Activated CD8-positive, alpha-beta memory T cell treated with anti-CD3 and anti-CD28 coated beads for 36 hours (primary cell): ENCODE measurements around the gene PKLR. TPM values are rescaled to one million over a fixed set of nuclear protein-coding genes. Genes with fewer than 3 reads are reported as not detected.
"Not testable (repeated sequence)": the region's sequence is repeated elsewhere in the genome, so short reads cannot be mapped to it uniquely, and the experiment has no call there.

Source experiments
- CTCF ChIA-PET: fragments of 350-600 bp; sonication (Branson Sonifier 250); formaldehyde crosslinking; loops from one replicate; lab custom pipeline; 2021; ENCODE audit warnings: antibody characterized with exemption; lab: Charles Lee
- POLR2A ChIA-PET: fragments of 350-600 bp; sonication (Branson Sonifier 250); formaldehyde crosslinking; loops from one replicate; lab custom pipeline; 2021; ENCODE audit warnings: antibody characterized with exemption; lab: Charles Lee
- total RNA-seq, 2 experiments: library from RNA; stranded (reverse); gene quantifications; one replicate each; pipeline ENCODE4 v1.2.3, GENCODE V29; 2021

The PKLR gene
- total RNA-seq, 2 experiments from 2014 or later = not detected

GRCh38 chr1:155297384-155297783 lies 3.9 kb downstream of the PKLR start:
- CTCF ChIA-PET = interaction anchor here (1.5 kb wide), 1 partner anchor 47 kb away, joined by 5 read pairs; no protein-coding TSS in a partner anchor

GRCh38 chr1:155296661-155297060 lies 4.6 kb downstream of the PKLR start:
- ChIA-PET POLR2A (no interaction called here), CTCF (interaction anchor here (1.5 kb wide), 1 partner anchor 46 kb away, joined by 5 read pairs; no protein-coding TSS in a partner anchor)

More at GRCh38 chr1:155297384-155297783, 3.9 kb downstream of the PKLR start:
- POLR2A ChIA-PET = no interaction called here

- ChIA-PET POLR2A (no interaction called here), CTCF (interaction anchor here (1.6 kb wide), 1 partner anchor 45 kb away, joined by 4 read pairs; no protein-coding TSS in a partner anchor)
Observed at GRCh38 chr1:155295942-155296267, 5.3 kb downstream of the PKLR start.

GRCh38 chr1:155295183-155295941 lies 5.9 kb downstream of the PKLR start:
- CTCF ChIA-PET = interaction anchor here (1.6 kb wide), 1 partner anchor 45 kb away, joined by 4 read pairs; no protein-coding TSS in a partner anchor

GRCh38 chr1:155294520-155295182 lies 6.6 kb downstream of the PKLR start:
- ChIA-PET CTCF (interaction anchor here (1.6 kb wide), 1 partner anchor 44 kb away, joined by 4 read pairs; no protein-coding TSS in a partner anchor), POLR2A (no interaction called here)

More at GRCh38 chr1:155295183-155295941, 5.9 kb downstream of the PKLR start:
- POLR2A ChIA-PET = no interaction called here

GRCh38 chr1:155293086-155293749 lies 8.0 kb downstream of the PKLR start:
- POLR2A ChIA-PET = no interaction called here
- CTCF ChIA-PET = no interaction called here

GRCh38 chr1:155291006-155291405 lies 10.2 kb downstream of the PKLR start:
- POLR2A ChIA-PET = not testable (repeated sequence)

GRCh38 chr1:155287987-155288543 lies 13.2 kb downstream of the PKLR start:
- POLR2A ChIA-PET = no interaction called here
- CTCF ChIA-PET = no interaction called here

More at GRCh38 chr1:155291006-155291405, 10.2 kb downstream of the PKLR start:
- CTCF ChIA-PET = interaction anchor here (0.9 kb wide), 1 partner anchor 40 kb away, joined by 5 read pairs; no protein-coding TSS in a partner anchor

GRCh38 chr1:155286544-155286943 lies 14.7 kb downstream of the PKLR start:
- POLR2A ChIA-PET = no interaction called here
- CTCF ChIA-PET = no interaction called here

GRCh38 chr1:155285631-155286044 lies 15.6 kb downstream of the PKLR start:
- ChIA-PET POLR2A (no interaction called here), CTCF (interaction anchor here (0.6 kb wide), 1 partner anchor 309 kb away, joined by 3 read pairs; no protein-coding TSS in a partner anchor)

- POLR2A ChIA-PET = no interaction called here
- CTCF ChIA-PET = no interaction called here
Observed at GRCh38 chr1:155285063-155285462, 16.2 kb downstream of the PKLR start.

GRCh38 chr1:155284476-155284875 lies 16.8 kb downstream of the PKLR start:
- POLR2A ChIA-PET = no interaction called here
- CTCF ChIA-PET = no interaction called here

GRCh38 chr1:155282488-155283091 lies 18.6 kb downstream of the PKLR start:
- CTCF ChIA-PET = no interaction called here
- POLR2A ChIA-PET = no interaction called here

GRCh38 chr1:155279268-155279667 lies 22.0 kb downstream of the PKLR start:
- POLR2A ChIA-PET = interaction anchor here (0.6 kb wide), 1 partner anchor 409 kb away, joined by 3 read pairs; no protein-coding TSS in a partner anchor
- CTCF ChIA-PET = interaction anchor here (0.6 to 1.6 kb wide), 3 partner anchors 29 to 58 kb away, joined by 3 to 4 read pairs (median 3); partner anchors contain the start of gene FDPS

- CTCF ChIA-PET = interaction anchor here (0.8 to 1.6 kb wide), 5 partner anchors 22 to 45 kb away, joined by 4 to 6 read pairs (median 4); no protein-coding TSS in a partner anchor
- POLR2A ChIA-PET = no interaction called here
Observed at GRCh38 chr1:155278689-155279160, 22.5 kb downstream of the PKLR start.

- CTCF ChIA-PET = interaction anchor here (0.8 to 1.1 kb wide), 4 partner anchors 21 to 46 kb away, joined by 4 to 6 read pairs (median 4); no protein-coding TSS in a partner anchor
Observed at GRCh38 chr1:155277902-155278688, 23.1 kb downstream of the PKLR start.

More at GRCh38 chr1:155277902-155278688, 23.1 kb downstream of the PKLR start:
- POLR2A ChIA-PET = interaction anchor here (0.7 kb wide), 1 partner anchor 16 kb away, joined by 6 read pairs; no protein-coding TSS in a partner anchor
